ENCODE results near the gene ADAMTS2.

ADAMTS2 gene

DNA sequence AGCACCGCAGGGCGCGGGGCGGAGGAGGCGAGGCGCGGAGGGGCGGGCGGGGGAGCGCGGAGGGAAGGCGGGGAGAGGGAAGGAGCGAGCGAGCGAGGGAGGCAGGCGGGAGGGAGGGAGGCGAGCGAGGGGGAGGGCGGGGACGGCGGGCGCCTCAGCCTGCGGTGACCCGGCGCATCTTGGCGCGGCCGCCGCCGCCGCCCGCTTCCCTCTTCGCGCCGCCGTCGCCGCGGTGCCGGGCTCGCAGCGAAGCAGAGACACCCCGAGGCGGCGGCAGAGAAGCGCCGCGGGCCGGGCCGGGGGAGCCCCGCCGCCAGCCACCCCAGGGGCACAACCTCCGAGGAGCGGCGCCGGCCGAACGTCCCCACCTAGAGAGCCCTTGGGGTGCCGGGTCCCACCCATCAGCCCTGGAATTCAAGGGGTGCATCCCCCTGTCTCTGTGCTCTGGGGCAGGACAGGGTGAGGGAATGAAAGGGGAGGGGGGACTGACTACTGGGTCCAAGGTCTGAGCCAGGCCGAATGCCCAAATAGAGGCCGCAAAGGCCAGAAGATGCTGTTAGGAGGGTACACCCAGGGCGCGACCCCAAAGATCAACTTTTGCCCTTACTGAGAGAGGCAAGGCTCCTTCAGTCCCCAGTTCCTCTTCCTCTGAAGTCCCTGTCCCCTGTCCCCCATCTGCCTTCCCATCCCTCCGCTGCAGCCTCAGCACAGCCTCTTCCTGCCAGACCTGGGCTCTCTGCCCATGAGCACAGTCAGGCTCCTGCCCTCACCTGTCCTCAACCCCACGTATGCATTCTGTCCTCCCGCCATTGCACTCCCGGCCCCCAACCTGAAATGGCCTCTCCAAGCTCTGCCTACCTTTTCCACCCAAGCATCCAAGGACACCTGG, at the start of gene ADAMTS2:
TSS of gene ADAMTS2 (minus strand) at position 29 of the 889 bp plus-strand sequence. CDS start 133 bp downstream, outside the sequence.
- H3K27ac ChIP-seq, result peak within 1 kb of the TSS; percentile 45; the same call in 1 of the 2 replicates
- TF ChIP-seq, protein P1, sequence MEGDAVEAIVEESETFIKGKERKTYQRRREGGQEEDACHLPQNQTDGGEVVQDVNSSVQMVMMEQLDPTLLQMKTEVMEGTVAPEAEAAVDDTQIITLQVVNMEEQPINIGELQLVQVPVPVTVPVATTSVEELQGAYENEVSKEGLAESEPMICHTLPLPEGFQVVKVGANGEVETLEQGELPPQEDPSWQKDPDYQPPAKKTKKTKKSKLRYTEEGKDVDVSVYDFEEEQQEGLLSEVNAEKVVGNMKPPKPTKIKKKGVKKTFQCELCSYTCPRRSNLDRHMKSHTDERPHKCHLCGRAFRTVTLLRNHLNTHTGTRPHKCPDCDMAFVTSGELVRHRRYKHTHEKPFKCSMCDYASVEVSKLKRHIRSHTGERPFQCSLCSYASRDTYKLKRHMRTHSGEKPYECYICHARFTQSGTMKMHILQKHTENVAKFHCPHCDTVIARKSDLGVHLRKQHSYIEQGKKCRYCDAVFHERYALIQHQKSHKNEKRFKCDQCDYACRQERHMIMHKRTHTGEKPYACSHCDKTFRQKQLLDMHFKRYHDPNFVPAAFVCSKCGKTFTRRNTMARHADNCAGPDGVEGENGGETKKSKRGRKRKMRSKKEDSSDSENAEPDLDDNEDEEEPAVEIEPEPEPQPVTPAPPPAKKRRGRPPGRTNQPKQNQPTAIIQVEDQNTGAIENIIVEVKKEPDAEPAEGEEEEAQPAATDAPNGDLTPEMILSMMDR (conservative IDR thresholded peaks at IDR 0.05), result no peak

DNA sequence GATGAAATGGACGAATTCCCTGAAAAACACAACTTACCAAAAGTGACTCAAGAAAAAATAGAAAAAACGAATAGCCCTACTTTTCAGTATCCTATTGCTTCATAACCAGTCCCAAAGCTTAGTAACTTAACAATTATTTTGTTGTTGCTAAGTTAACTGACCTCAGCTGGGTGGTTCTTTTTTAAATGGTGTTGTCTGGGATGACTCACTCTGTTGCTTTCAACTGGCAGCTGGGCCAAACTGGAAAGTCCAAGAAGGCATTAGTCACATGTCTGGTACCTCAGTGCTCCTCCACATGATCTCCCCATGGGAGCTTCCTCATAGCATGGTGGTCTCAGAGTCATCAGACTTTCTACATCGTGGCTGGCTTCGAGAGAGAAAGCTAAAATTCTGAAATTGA, 47.8 kb upstream of the ADAMTS2 start:
- TF ChIP-seq, protein P1 (conservative IDR thresholded peaks at IDR 0.05), result no peak
- no peak overlapping the region for H3K27ac ChIP-seq

DNA sequence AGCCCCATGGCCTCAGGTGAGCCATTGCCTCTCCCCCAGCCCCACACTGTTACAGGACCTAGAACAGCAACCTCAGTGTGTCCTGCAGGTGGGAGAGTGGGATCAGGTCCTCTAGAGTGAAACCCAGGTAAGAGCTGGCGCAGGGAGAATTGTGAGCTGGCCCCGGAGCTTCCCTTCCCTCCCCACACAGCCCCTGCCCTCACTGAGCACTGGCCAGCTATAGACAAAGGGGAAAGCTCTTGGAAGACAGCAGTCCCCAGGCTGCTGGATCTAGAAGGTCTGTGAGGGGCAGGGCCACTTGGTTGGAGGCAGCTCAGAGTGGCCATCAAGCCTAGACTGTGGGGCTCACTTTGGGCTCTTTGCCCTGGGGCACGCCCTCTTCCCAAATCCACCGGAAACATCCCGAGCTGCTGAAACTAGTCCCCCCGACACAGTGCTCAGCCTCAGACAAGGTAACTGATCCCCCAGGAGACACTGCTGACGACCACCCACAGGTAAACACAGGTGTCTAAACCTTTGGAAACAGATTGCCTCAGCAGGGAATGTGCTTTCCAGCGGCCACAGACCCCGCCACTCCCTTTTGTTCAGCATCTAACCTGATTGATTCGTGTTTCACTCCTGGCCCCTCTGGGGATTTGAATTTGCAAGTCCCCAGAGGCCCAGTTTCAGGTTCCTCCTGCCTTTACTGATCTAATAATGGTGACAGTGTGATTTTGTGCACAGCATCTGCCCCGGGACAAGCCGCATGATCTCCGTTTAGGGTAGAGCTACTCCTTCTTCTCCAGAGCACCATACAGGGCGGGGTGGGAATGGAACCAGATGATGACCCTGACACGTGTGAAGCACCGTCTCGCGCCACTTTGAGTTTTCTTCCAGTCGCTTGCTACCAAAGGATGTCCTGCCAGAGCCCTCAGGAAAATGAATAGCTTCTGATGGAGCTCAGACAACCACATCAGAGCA, 42.2 kb upstream of the ADAMTS2 start:
- TF ChIP-seq, protein P1 (conservative IDR thresholded peaks at IDR 0.05), result no peak
- H3K27ac ChIP-seq, result no peak overlapping the region

DNA sequence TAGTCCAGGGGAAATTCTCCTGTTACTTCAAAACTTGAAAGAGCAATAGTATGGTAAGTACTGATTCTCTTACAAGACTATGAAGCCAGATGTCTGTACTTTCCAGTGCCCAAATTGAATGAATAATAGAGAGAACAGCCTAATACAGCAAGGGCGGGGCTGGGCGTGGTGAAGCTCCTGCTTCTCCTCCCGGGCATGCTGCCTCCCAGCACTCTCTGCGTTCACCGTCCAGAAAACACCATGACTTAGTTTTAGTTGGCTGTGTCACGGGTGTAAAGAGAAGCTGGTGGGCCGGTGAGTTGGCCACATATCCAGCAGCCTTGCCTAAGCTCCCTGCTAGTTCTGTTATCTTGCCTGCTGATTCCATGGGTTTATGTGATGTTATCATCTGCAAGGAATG, 40.7 kb upstream of the ADAMTS2 start:
- TF ChIP-seq, protein P1 (conservative IDR thresholded peaks at IDR 0.05), result no peak
- H3K27ac ChIP-seq, result no peak overlapping the region

DNA sequence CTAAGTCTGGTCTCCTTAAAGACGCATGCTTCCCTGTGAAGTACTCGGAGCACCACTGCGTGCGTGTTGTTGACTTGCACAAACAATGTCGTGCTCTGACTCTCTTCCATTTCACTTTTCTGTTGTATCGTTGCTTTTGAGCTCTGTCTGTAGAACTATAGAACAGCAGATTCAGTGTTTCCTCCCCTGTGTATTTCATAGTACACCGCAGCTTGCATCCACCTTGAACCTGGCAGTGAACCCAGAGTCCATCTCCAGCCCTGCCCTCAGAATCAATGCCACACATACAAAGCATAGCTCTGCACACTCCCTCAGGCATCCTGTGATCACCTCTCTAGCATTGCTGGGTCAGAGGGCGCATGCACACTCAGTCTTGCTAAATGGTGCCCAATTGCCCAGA, 37.2 kb upstream of the ADAMTS2 start:
- H3K27ac ChIP-seq, result no peak overlapping the region
- TF ChIP-seq, protein P1 (conservative IDR thresholded peaks at IDR 0.05), result no peak

DNA sequence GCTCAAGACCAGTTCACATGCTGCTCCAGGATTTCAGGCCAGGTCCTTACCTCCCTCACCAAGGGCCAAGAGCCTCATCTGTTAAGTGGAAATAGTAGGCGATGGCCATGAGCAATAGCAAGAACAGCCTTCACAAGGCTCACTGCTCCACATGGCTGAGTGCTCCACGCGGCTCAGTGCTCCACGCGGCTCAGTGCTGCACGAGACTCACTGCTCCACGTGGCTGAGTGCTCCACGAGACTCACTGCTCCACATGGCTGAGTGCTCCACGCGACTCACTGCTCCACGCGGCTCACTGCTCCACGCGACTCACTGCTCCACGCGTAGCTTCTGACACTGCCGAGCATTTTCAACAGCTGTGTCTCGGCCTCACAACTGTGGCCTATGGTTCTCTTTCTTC, 36.4 kb upstream of the ADAMTS2 start:
- TF ChIP-seq, protein P1 (conservative IDR thresholded peaks at IDR 0.05), result no peak
- no peak overlapping the region for H3K27ac ChIP-seq

Measured in VCaP (cell line).